Mucosa of stomach (tissue), 1 donor: ENCODE measurements around the gene PDK2.

Experiments
- H3K27me3 ChIP-seq: one replicate; pipeline ENCODE4 v1.7.0; 2013; ENCODE audit warnings: mild to moderate bottlenecking, low read length; ENCODE audit not compliant: control insufficient read depth, insufficient read depth
- H3K36me3 ChIP-seq: one replicate; pipeline ENCODE4 v1.7.0; 2013; ENCODE audit warnings: low read length; ENCODE audit not compliant: control insufficient read depth, insufficient read depth
- H3K4me1 ChIP-seq: one replicate; pipeline ENCODE4 v1.7.0; 2013; ENCODE audit warnings: mild to moderate bottlenecking, low read length; ENCODE audit not compliant: control insufficient read depth, insufficient read depth
- H3K4me3 ChIP-seq: one replicate; pipeline ENCODE4 v1.7.0; 2013; ENCODE audit warnings: low read length
- H3K9ac ChIP-seq: one replicate; pipeline ENCODE4 v1.7.0; 2013; ENCODE audit warnings: mild to moderate bottlenecking, low read length, moderate library complexity
- H3K9me3 ChIP-seq: one replicate; pipeline ENCODE4 v1.7.0; 2013; ENCODE audit warnings: mild to moderate bottlenecking, low read length, moderate library complexity; ENCODE audit not compliant: control insufficient read depth
- donor health status: Pancreatic carcinoma.

PDK2 gene

GRCh38 chr17:50130559-50131305, 35.6 kb downstream of the PDK2 start:
- H3K9me3 ChIP-seq, result no peaks in the 10 kb centered on the region
- no peak overlapping the region for H3K9ac ChIP-seq
- H3K4me3 ChIP-seq, result no peak overlapping the region
- peaks cover 2% of the 10 kb centered on the region for H3K36me3 ChIP-seq
- H3K27me3 ChIP-seq, result peaks cover 28% of the 10 kb centered on the region
- H3K4me1 ChIP-seq, result peaks cover 22% of the 10 kb centered on the region

GRCh38 chr17:50132104-50132794, 37.1 kb downstream of the PDK2 start:
- Histone ChIP-seq H3K9ac (no peak overlapping the region), H3K4me1 (peaks cover 22% of the 10 kb centered on the region), H3K36me3 (peaks cover 16% of the 10 kb centered on the region), H3K27me3 (peaks cover 28% of the 10 kb centered on the region), H3K9me3 (no peaks in the 10 kb centered on the region), H3K4me3 (no peak overlapping the region)

GRCh38 chr17:50133028-50133768, 38.0 kb downstream of the PDK2 start:
- Histone ChIP-seq H3K27me3 (peaks cover 24% of the 10 kb centered on the region), H3K9me3 (no peaks in the 10 kb centered on the region), H3K36me3 (peaks cover 16% of the 10 kb centered on the region), H3K4me1 (peaks cover 17% of the 10 kb centered on the region), H3K9ac (no peak overlapping the region), H3K4me3 (no peak overlapping the region)

GRCh38 chr17:50133769-50134099, 38.6 kb downstream of the PDK2 start:
- no peaks in the 10 kb centered on the region for H3K9me3 ChIP-seq
- H3K4me1 ChIP-seq, result peaks cover 12% of the 10 kb centered on the region
- no peak overlapping the region for H3K9ac ChIP-seq
- peaks cover 20% of the 10 kb centered on the region for H3K36me3 ChIP-seq
- H3K4me3 ChIP-seq, result no peak overlapping the region
- peaks cover 19% of the 10 kb centered on the region for H3K27me3 ChIP-seq

GRCh38 chr17:50134206-50135110, 39.3 kb downstream of the PDK2 start:
- peaks cover 12% of the 10 kb centered on the region for H3K27me3 ChIP-seq
- no peaks in the 10 kb centered on the region for H3K9me3 ChIP-seq
- peaks cover 26% of the 10 kb centered on the region for H3K36me3 ChIP-seq
- H3K4me3 ChIP-seq, result no peak overlapping the region
- H3K9ac ChIP-seq, result no peak overlapping the region
- H3K4me1 ChIP-seq, result peaks cover 9% of the 10 kb centered on the region

- Histone ChIP-seq H3K9ac (no peak overlapping the region), H3K36me3 (peaks cover 26% of the 10 kb centered on the region), H3K27me3 (peaks cover 5% of the 10 kb centered on the region), H3K4me1 (peaks cover 9% of the 10 kb centered on the region), H3K9me3 (no peaks in the 10 kb centered on the region), H3K4me3 (no peak overlapping the region)
These were observed 40.4 kb downstream of the PDK2 start for GRCh38 chr17:50135316-50136095.

GRCh38 chr17:50136096-50136687, 41.0 kb downstream of the PDK2 start:
- peaks cover 26% of the 10 kb centered on the region for H3K36me3 ChIP-seq
- H3K9me3 ChIP-seq, result no peaks in the 10 kb centered on the region
- peaks cover 9% of the 10 kb centered on the region for H3K4me1 ChIP-seq
- no peaks in the 10 kb centered on the region for H3K27me3 ChIP-seq
- H3K4me3 ChIP-seq, result no peak overlapping the region
- no peak overlapping the region for H3K9ac ChIP-seq

GRCh38 chr17:50137042-50137441, 41.9 kb downstream of the PDK2 start:
- H3K27me3 ChIP-seq, result no peaks in the 10 kb centered on the region
- H3K4me3 ChIP-seq, result no peak overlapping the region
- H3K36me3 ChIP-seq, result peaks cover 26% of the 10 kb centered on the region
- H3K4me1 ChIP-seq, result peaks cover 12% of the 10 kb centered on the region
- H3K9ac ChIP-seq, result no peak overlapping the region
- H3K9me3 ChIP-seq, result no peaks in the 10 kb centered on the region

- Histone ChIP-seq H3K36me3 (peaks cover 30% of the 10 kb centered on the region), H3K4me3 (no peak overlapping the region), H3K9me3 (no peaks in the 10 kb centered on the region), H3K27me3 (no peaks in the 10 kb centered on the region), H3K4me1 (peaks cover 17% of the 10 kb centered on the region), H3K9ac (no peak overlapping the region)
These were observed 44.1 kb downstream of the PDK2 start for GRCh38 chr17:50139185-50139783.

- Histone ChIP-seq H3K9me3 (no peaks in the 10 kb centered on the region), H3K27me3 (no peaks in the 10 kb centered on the region), H3K9ac (no peak overlapping the region), H3K4me3 (no peak overlapping the region), H3K36me3 (peaks cover 35% of the 10 kb centered on the region), H3K4me1 (peaks cover 26% of the 10 kb centered on the region)
These were observed 45.1 kb downstream of the PDK2 start for GRCh38 chr17:50139950-50140885.
